ENCODE data around the gene C5orf58. TPM values are rescaled to one million over a fixed set of nuclear protein-coding genes. Genes with fewer than 3 reads are reported as not detected.

Gene C5orf58
- total and polyA plus RNA-seq, 9 of the 15 experiments (the other 6 are each of a cell fraction or from before 2014, with no cell fraction given): 1.5 to 7.6 (median 5.3) TPM

GRCh38 chr5:170225326-170226128, 7.3 kb upstream of the C5orf58 start (continued):
- TF ChIP-seq MAX (CRISPR knock-in tag; IDR thresholded peaks at IDR 0.05) (no peak), MAFG (tag; conservative IDR thresholded peaks at IDR 0.05) (0 out of 2 replicates have a peak, but pooled peaks have one; percentile 6), HMGN3 (IDR thresholded peaks at IDR 0.05; ENCODE audit: borderline replicate concordance, extremely low read depth, insufficient read length, low read depth, low read length) (no peak), STAG1 (CRISPR knock-in tag; IDR thresholded peaks at IDR 0.05; ENCODE audit: borderline replicate concordance) (peak; percentile 74; the same call in 1 of the 2 replicates)

- H3K9me1 ChIP-seq (ENCODE audit: control insufficient read depth, insufficient read depth, low read length): no peaks in the 10 kb centered on the region
- FAIRE-seq (no peak), ATAC-seq (no peak), DNase-seq (ENCODE audit: extremely low read depth in 1 of 4, low spot score in 3 of 4) (no peak)
- ChIA-PET POLR2A (no interaction called here), CTCF (ENCODE audit: low intra/inter-chr PET ratio) (interaction anchor here (1.1 to 4.2 kb wide), 5 partner anchors 112 to 397 kb away, joined by 3 to 58 read pairs (median 5); no protein-coding TSS in a partner anchor)
- 31% methylated on average over 9 of the region's 9 CpGs for WGBS (ENCODE audit: insufficient coverage, low coverage, missing lambda C conversion rate)
- no peaks in the 10 kb centered on the region for H3K9me3 ChIP-seq (replicated peaks; ENCODE audit: control insufficient read depth, insufficient read depth, low read depth, low read length)
- H2AFZ ChIP-seq (ENCODE audit: low read depth, low read length): no peak overlapping the region
- no peak overlapping the region for H3K4me2 ChIP-seq (ENCODE audit: insufficient read depth, low read length)
- no peak overlapping the region for H3K27ac ChIP-seq (ENCODE audit: extremely low read depth, low read depth, low read length)
- no peak overlapping the region for H3K4me3 ChIP-seq
- intact Hi-C loops (cut with micrococcal nuclease) (loop anchor here (1.0 to 5.0 kb wide), 4 partner anchors 43 to 396 kb away; no protein-coding TSS in a partner anchor), in situ Hi-C loops (cut with MboI) (loop anchor here (5.0 to 10.0 kb wide), 3 partner anchors 111 to 399 kb away; no protein-coding TSS in a partner anchor)
- no peaks in the 10 kb centered on the region for H3K4me1 ChIP-seq (replicated peaks in 1 of 2; ENCODE audit: control insufficient read depth in 2 of 2, insufficient read depth in 2 of 2, low read length in 2 of 2)
- H3K79me2 ChIP-seq (ENCODE audit: control insufficient read depth, insufficient read depth, low read length): no peaks in the 10 kb centered on the region
- H3K9ac ChIP-seq (ENCODE audit: insufficient read depth in 1 of 2, low read depth in 2 of 2, low read length in 2 of 2): no peak overlapping the region
- no peaks in the 10 kb centered on the region for H3K27me3 ChIP-seq (ENCODE audit: control insufficient read depth in 2 of 2, insufficient read depth in 2 of 2, low read length in 2 of 2)
- H4K20me1 ChIP-seq (replicated peaks; ENCODE audit: control insufficient read depth, insufficient read depth, low read length): no peaks in the 10 kb centered on the region; the same call in 1 of the 2 replicates
- TF ChIP-seq ILF3 (IDR thresholded peaks at IDR 0.05; ENCODE audit: borderline replicate concordance) (no peak), JUND (IDR thresholded peaks at IDR 0.05; ENCODE audit: borderline replicate concordance, low read depth, low read length) (no peak), JUND (tag; IDR thresholded peaks at IDR 0.05; ENCODE audit: borderline replicate concordance, low read depth, low read length) (no peak), HMGXB4 (CRISPR knock-in tag; IDR thresholded peaks at IDR 0.05) (no peak), ZNF785 (CRISPR knock-in tag; IDR thresholded peaks at IDR 0.05) (no peak)
- H3K36me3 ChIP-seq (ENCODE audit: control insufficient read depth, insufficient read depth, low read length): no peaks in the 10 kb centered on the region
- no TSS peak for BruUV-seq (replicated peaks)
Measured at GRCh38 chr5:170226129-170226615, 6.6 kb upstream of the C5orf58 start.
